Hepatocyte (in vitro differentiated cells): Measurements from ENCODE around the gene TMEM131. TPM values are rescaled to one million over a fixed set of nuclear protein-coding genes. Genes with fewer than 3 reads are reported as not detected.
A peak's percentile ranks its signal among the peaks of the same experiment; 100 is the strongest.

Experiments used
- DNase-seq: peaks from one replicate; pipeline ENCODE4 v3.0.0-alpha.2; 2016; ENCODE audit warnings: low spot score
- H2AFZ ChIP-seq: fragments of 200-600 bp; sonication (generic); 2 replicates; pipeline ENCODE4 v1.6.0; 2016; ENCODE audit warnings: antibody characterized with exemption, mild to moderate bottlenecking
- H3K27ac ChIP-seq: fragments of 200-600 bp; sonication (generic); 2 replicates; pipeline ENCODE4 v1.5.1; 2016; ENCODE audit warnings: mild to moderate bottlenecking
- H3K27me3 ChIP-seq: fragments of 200-600 bp; sonication (generic); 2 replicates; pipeline ENCODE4 v1.6.1; 2016
- H3K36me3 ChIP-seq: fragments of 200-600 bp; sonication (generic); replicated peaks from 2 replicates; pipeline ENCODE4 v1.5.1; 2016; ENCODE audit warnings: low read depth; ENCODE audit not compliant: insufficient read depth
- H3K4me1 ChIP-seq: fragments of 200-600 bp; sonication (generic); 2 replicates; pipeline ENCODE4 v1.5.1; 2016; ENCODE audit warnings: mild to moderate bottlenecking, moderate library complexity; ENCODE audit not compliant: insufficient read depth
- H3K4me2 ChIP-seq: fragments of 200-600 bp; sonication (generic); 2 replicates; pipeline ENCODE4 v1.6.0; 2016
- H3K4me3 ChIP-seq: fragments of 200-600 bp; sonication (generic); 2 replicates; pipeline ENCODE4 v1.5.1; 2016; ENCODE audit warnings: mild to moderate bottlenecking
- H3K79me2 ChIP-seq: fragments of 200-600 bp; sonication (generic); 2 replicates; pipeline ENCODE4 v1.6.0; 2017; ENCODE audit warnings: mild to moderate bottlenecking
- H3K9me2 ChIP-seq: fragments of 200-600 bp; sonication (generic); replicated peaks from 2 replicates; pipeline ENCODE4 v1.6.0; 2017; ENCODE audit warnings: mild to moderate bottlenecking; ENCODE audit not compliant: insufficient read depth
- H3K9me3 ChIP-seq: fragments of 200-600 bp; sonication (generic); 2 replicates; pipeline ENCODE4 v1.5.1; 2016; ENCODE audit warnings: low read depth, mild to moderate bottlenecking
- H4K20me1 ChIP-seq: fragments of 200-600 bp; sonication (generic); 2 replicates; pipeline ENCODE4 v1.6.0; 2016; ENCODE audit warnings: mild to moderate bottlenecking; ENCODE audit not compliant: insufficient read depth, poor library complexity, severe bottlenecking
- EZH2 ChIP-seq: fragments of 200-600 bp; sonication (generic); IDR thresholded peaks from 2 replicates; pipeline ENCODE4 v1.6.1; 2016; ENCODE audit warnings: antibody characterized with exemption, mild to moderate bottlenecking, borderline replicate concordance
- EZH2phosphoT487 ChIP-seq: fragments of 200-600 bp; sonication (generic); IDR thresholded peaks from one replicate; pipeline ENCODE4 v1.6.1; 2018; ENCODE audit warnings: antibody characterized with exemption, mild to moderate bottlenecking, low read depth, moderate library complexity; ENCODE audit not compliant: unreplicated experiment, severe bottlenecking
- WGBS: methylation state at CpG from one replicate; pipeline ENCODE4 v1.1.6; 2016; ENCODE audit warnings: low lambda C conversion rate; ENCODE audit errors: missing lambda C conversion rate; 5-methylcytosine and 5-hydroxymethylcytosine counted together
- polyA plus RNA-seq: library from polyadenylated mRNA; unstranded; fragments of >200 nt; fragmentation: Nextera tagmentation; extraction: Ambion mirVana; gene quantifications from 2 replicates; pipeline ENCODE4 v1.2.1, GENCODE V29; 2016
- total RNA-seq: library from RNA; depleted of rRNA; stranded (reverse); fragments of >200 nt; gene quantifications from 2 replicates; pipeline ENCODE4 v1.2.3, GENCODE V29; 2014
- TF ChIP-seq, protein P1 (sequence below): fragments of 200-600 bp; sonication (generic); IDR thresholded peaks from 2 replicates; pipeline ENCODE4 v1.5.1; 2016; ENCODE audit warnings: antibody characterized with exemption, mild to moderate bottlenecking; ENCODE audit not compliant: poor library complexity

TMEM131 gene
- total and polyA plus RNA-seq, 2 experiments from 2014 or later = 17.5 to 42.1 TPM

DNA sequence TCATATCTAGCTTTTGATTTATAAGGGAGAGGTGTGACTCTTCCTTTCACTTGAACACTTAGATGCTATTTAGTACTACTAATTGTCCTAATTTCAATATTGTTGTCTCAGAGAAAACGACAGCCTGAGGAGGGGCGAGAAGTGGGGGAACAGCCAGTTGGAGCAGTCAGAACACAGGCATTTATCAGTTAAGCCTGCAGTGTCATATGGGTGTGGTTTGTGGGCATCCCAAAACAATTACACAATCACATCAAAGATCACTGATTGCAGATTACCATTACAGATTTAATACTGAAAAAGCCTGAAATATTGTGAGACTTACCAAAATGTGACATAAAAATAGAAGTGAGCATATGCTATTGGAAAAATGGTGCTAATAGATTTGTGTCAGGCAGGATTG lies 15.8 kb downstream of the TMEM131 start:
- peaks cover 92% of the 10 kb centered on the region for H3K79me2 ChIP-seq

DNA sequence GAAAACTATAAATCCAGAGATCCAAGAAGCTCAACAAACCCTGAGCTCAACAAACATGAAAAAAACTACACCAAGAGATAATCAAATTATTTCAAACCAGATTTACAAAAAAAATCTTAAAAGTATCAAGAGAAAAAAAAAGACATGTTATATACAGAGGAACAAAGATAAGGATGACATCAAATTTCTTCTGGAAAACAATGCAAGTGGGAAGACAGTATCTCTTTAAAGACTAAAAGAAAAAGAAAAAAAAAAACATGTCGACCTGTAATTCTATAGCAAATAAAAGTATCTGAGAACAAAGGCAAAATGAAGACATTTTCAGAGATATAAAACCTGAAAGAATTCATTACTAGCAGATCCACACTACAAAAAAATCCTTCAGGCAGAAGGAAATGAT lies 21.3 kb downstream of the TMEM131 start:
- no peak for TF ChIP-seq EZH2
- no peak for TF ChIP-seq EZH2phosphoT487
- TF ChIP-seq, protein P1, sequence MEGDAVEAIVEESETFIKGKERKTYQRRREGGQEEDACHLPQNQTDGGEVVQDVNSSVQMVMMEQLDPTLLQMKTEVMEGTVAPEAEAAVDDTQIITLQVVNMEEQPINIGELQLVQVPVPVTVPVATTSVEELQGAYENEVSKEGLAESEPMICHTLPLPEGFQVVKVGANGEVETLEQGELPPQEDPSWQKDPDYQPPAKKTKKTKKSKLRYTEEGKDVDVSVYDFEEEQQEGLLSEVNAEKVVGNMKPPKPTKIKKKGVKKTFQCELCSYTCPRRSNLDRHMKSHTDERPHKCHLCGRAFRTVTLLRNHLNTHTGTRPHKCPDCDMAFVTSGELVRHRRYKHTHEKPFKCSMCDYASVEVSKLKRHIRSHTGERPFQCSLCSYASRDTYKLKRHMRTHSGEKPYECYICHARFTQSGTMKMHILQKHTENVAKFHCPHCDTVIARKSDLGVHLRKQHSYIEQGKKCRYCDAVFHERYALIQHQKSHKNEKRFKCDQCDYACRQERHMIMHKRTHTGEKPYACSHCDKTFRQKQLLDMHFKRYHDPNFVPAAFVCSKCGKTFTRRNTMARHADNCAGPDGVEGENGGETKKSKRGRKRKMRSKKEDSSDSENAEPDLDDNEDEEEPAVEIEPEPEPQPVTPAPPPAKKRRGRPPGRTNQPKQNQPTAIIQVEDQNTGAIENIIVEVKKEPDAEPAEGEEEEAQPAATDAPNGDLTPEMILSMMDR = no peak
- no peak for DNase-seq
- Histone ChIP-seq H3K27ac (no peak overlapping the region), H2AFZ (no peak overlapping the region), H3K4me2 (no peak overlapping the region), H3K27me3 (no peaks in the 10 kb centered on the region), H3K79me2 (peaks cover 96% of the 10 kb centered on the region), H3K36me3 (no peaks in the 10 kb centered on the region), H3K9me2 (no peaks in the 10 kb centered on the region), H3K9me3 (peaks cover 17% of the 10 kb centered on the region), H3K4me3 (no peak overlapping the region), H4K20me1 (peaks cover 2% of the 10 kb centered on the region), H3K4me1 (peaks cover 13% of the 10 kb centered on the region)
- 97% methylated on average over 1 of the region's 1 CpG for WGBS

More for the DNA sequence above, 15.8 kb downstream of the TMEM131 start:
- H3K9me3 ChIP-seq = peaks cover under 1% of the 10 kb centered on the region
- no peaks in the 10 kb centered on the region for H3K9me2 ChIP-seq
- 96% methylated on average over 2 of the region's 2 CpGs for WGBS
- H3K27ac ChIP-seq = no peak overlapping the region
- no peaks in the 10 kb centered on the region for H3K27me3 ChIP-seq
- H3K4me3 ChIP-seq = no peak overlapping the region
- H3K4me2 ChIP-seq = no peak overlapping the region
- TF ChIP-seq EZH2phosphoT487 (no peak), EZH2 (no peak)
- TF ChIP-seq, protein P1 = no peak
- H3K4me1 ChIP-seq = peaks cover 11% of the 10 kb centered on the region
- H2AFZ ChIP-seq = no peak overlapping the region
- DNase-seq = no peak
- no peaks in the 10 kb centered on the region for H4K20me1 ChIP-seq
- no peaks in the 10 kb centered on the region for H3K36me3 ChIP-seq

DNA sequence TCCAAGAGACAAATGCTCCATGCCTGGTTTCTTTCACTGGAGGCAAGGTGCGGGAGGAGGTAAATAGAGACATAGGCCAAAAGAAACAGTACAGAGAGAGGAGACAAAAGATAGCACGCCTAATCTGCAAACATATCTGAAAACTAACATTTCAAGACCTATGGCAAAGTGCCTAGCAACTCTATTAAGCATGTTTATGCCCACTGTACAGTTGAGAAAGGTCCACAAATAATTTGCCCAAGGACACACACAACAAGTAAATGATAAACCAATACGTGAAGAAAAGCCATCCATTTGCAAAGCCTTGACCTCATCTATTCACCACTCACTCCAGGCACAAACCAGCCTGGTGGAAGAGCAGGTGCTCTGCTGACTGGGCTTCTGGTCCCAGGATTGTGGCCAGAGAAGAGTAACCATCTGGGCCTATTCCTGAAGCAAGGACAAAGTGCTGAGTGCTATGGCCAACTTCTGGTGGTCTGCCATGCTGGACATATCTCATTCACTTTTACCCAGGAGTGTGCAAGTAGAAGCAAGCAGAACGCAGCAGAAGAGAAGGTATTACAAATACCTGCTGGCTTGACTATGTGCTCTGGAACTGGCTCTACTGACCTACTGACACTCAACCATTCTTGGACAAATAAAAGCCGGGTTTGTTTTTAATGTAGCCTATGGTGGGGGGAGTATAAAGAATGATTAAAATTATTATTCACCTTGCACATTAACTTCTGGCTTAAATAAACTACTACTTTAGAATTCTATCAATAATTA lies 25.3 kb downstream of the TMEM131 start:
- H3K9me2 ChIP-seq = no peaks in the 10 kb centered on the region
- no peak overlapping the region for H2AFZ ChIP-seq
- WGBS = 84% methylated on average over 5 of the region's 5 CpGs
- no peak for DNase-seq
- peaks cover 17% of the 10 kb centered on the region for H3K9me3 ChIP-seq
- TF ChIP-seq, protein P1 = no peak
- TF ChIP-seq EZH2phosphoT487 (no peak), EZH2 (no peak)
- no peak overlapping the region for H3K4me2 ChIP-seq
- H3K27ac ChIP-seq = peak overlapping the region; percentile 45
- peaks cover 28% of the 10 kb centered on the region for H3K4me1 ChIP-seq
- no peak overlapping the region for H3K4me3 ChIP-seq
- H3K36me3 ChIP-seq = no peaks in the 10 kb centered on the region
- peaks cover 98% of the 10 kb centered on the region for H3K79me2 ChIP-seq
- H3K27me3 ChIP-seq = no peaks in the 10 kb centered on the region
- peaks cover 29% of the 10 kb centered on the region for H4K20me1 ChIP-seq
